A673 (cell line): ENCODE data around the gene ANK3.

Experiments
- EZH2 ChIP-seq: fragments of 200-600 bp; sonication (generic); IDR thresholded peaks from 2 replicates; pipeline ENCODE4 v1.6.1; 2017; ENCODE audit warnings: borderline replicate concordance, low read depth, mild to moderate bottlenecking, mixed read lengths, antibody characterized with exemption, low read length; ENCODE audit not compliant: poor library complexity, severe bottlenecking
- TF ChIP-seq, protein P1 (sequence below): fragments of 300-800, 200-600 bp; sonication (generic); conservative IDR thresholded peaks from 2 replicates; pipeline ENCODE4 v1.5.1; 2017; ENCODE audit warnings: low read depth, mild to moderate bottlenecking, antibody characterized with exemption, low read length, moderate library complexity, mixed read lengths

DNA sequence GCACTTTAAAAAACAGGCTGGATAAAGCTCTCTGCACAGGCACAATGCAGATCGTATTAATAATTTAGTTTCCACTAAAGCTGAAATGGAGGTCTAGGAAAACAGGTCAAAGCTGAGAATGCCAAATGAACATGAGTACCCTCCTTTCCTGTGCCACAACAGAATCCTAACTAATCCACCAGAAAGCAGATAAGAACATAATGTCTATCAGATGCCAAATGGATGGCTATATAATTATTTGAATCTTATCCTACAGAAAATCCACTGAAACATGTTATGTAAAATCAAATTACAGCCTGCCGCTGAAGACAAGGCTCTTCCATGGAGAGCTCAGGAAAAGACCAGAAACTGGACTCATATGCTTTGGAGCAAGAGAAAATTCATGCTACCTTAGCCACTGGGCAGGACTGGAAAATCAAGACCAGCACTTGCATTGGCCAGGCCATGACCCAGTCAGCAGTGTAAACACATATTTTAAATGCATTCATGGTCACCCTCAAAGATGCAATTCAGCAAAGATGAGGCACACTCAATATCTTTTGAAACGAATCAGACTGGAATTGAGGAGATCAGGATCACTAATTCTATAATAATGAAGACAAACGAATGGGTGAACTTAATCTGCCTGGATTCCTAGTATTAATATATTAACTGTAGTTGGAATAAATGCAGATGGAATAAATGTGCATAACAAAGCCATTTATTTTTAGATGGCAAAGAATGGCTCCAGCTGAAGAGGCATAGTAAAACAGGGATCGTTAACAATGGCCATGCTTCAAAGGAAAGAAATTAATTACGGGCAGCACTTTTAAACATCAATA, 13.2 kb downstream of the ANK3 start:
- TF ChIP-seq, protein P1, sequence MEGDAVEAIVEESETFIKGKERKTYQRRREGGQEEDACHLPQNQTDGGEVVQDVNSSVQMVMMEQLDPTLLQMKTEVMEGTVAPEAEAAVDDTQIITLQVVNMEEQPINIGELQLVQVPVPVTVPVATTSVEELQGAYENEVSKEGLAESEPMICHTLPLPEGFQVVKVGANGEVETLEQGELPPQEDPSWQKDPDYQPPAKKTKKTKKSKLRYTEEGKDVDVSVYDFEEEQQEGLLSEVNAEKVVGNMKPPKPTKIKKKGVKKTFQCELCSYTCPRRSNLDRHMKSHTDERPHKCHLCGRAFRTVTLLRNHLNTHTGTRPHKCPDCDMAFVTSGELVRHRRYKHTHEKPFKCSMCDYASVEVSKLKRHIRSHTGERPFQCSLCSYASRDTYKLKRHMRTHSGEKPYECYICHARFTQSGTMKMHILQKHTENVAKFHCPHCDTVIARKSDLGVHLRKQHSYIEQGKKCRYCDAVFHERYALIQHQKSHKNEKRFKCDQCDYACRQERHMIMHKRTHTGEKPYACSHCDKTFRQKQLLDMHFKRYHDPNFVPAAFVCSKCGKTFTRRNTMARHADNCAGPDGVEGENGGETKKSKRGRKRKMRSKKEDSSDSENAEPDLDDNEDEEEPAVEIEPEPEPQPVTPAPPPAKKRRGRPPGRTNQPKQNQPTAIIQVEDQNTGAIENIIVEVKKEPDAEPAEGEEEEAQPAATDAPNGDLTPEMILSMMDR = no peak
- TF ChIP-seq EZH2 = no peak
